Bronchial epithelial cell (primary cell): ENCODE results near the gene EMILIN3. TPM values are rescaled to one million over a fixed set of nuclear protein-coding genes. Genes with fewer than 3 reads are reported as not detected.

ENCODE experiments used
- DNase-seq: peaks from one replicate; pipeline ENCODE4 v3.0.0-alpha.2; 2010; ENCODE audit warnings: low read depth
- FAIRE-seq: peaks from 2 replicates; lab custom pipeline; 2011; peaks lifted over from hg19 to GRCh38; lab: Jason Lieb, UNC
- H3K27me3 ChIP-seq: 2 replicates; pipeline ENCODE4 v1.5.1; 2011; ENCODE audit warnings: low read length; ENCODE audit not compliant: control insufficient read depth, insufficient read depth
- H3K36me3 ChIP-seq: 2 replicates; pipeline ENCODE4 v1.5.1; 2011; ENCODE audit warnings: low read length; ENCODE audit not compliant: control insufficient read depth, insufficient read depth
- H3K4me3 ChIP-seq: 2 replicates; pipeline ENCODE4 v1.5.1; 2011; ENCODE audit warnings: mild to moderate bottlenecking, low read depth, low read length, control low read depth
- total RNA-seq: library from RNA; depleted of rRNA; stranded (reverse); fragments of >200 nt; gene quantifications from 2 replicates; pipeline ENCODE4 v1.2.1, GENCODE V29; 2014
- TF ChIP-seq, protein P1 (sequence below): IDR thresholded peaks from 2 replicates; pipeline ENCODE4 v1.5.1; 2011; ENCODE audit warnings: mild to moderate bottlenecking, moderate library complexity, low read length, control low read depth, inconsistent platforms; ENCODE audit not compliant: insufficient read depth, severe bottlenecking

EMILIN3 gene, protein sequence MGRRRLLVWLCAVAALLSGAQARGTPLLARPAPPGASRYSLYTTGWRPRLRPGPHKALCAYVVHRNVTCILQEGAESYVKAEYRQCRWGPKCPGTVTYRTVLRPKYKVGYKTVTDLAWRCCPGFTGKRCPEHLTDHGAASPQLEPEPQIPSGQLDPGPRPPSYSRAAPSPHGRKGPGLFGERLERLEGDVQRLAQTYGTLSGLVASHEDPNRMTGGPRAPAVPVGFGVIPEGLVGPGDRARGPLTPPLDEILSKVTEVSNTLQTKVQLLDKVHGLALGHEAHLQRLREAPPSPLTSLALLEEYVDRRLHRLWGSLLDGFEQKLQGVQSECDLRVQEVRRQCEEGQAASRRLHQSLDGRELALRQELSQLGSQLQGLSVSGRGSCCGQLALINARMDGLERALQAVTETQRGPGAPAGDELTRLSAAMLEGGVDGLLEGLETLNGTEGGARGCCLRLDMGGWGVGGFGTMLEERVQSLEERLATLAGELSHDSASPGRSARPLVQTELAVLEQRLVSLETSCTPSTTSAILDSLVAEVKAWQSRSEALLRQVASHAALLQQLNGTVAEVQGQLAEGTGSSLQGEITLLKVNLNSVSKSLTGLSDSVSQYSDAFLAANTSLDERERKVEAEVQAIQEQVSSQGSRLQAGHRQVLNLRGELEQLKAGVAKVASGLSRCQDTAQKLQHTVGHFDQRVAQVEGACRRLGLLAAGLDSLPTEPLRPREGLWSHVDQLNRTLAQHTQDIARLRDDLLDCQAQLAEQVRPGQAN
- total RNA-seq, result not detected in 2 replicates

DNA sequence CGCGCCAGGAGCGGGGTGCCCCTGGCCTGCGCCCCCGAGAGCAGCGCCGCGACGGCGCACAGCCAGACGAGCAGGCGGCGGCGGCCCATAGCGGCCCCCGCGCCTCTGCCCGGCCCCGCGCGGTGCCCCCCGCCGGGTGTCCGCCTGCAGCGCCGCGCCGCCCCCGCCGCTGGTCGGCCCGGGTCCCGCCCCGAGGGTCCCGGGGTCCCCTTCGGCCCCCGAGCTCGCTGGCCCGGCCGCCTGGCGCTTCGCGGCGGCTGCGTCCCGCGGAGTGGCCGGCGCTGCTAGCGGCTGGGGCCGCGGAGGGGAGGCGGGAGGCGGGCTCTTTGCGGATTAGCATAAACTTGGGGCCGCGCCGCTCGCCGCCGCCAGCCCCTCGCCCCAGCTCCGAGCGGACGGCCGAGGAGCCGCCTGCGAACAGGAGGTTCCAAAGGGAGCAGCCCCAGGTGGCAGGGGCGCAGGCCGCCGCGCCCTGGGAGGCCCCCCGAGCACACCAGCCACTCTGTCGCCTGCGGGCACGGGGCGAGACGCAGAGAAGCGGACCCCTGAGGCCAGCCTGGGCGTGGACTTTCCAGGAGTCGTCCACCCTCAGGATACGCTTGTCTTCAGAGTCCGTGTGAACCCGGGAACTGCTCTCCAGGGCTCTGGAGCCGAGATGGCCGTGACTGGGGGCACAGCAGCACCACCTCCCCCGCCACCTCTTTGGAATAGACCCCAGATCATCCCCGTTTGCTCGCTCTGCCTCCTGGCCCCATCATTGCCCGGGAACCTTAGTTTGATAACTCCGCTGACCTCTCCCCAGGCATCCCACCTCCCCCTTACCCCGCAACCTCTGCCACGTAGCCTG is at the start of gene EMILIN3:
EMILIN3 (minus strand) TSS at position 273 of the 847 bp plus-strand sequence; CDS start at position 89, 184 bp downstream.
- no peak for FAIRE-seq
- Histone ChIP-seq H3K27me3 (peaks cover 23% of the 10 kb centered on the region), H3K4me3 (no peak within 1 kb of the TSS), H3K36me3 (no peaks in the 10 kb centered on the region)
- DNase-seq, result no peak
- TF ChIP-seq, protein P1, sequence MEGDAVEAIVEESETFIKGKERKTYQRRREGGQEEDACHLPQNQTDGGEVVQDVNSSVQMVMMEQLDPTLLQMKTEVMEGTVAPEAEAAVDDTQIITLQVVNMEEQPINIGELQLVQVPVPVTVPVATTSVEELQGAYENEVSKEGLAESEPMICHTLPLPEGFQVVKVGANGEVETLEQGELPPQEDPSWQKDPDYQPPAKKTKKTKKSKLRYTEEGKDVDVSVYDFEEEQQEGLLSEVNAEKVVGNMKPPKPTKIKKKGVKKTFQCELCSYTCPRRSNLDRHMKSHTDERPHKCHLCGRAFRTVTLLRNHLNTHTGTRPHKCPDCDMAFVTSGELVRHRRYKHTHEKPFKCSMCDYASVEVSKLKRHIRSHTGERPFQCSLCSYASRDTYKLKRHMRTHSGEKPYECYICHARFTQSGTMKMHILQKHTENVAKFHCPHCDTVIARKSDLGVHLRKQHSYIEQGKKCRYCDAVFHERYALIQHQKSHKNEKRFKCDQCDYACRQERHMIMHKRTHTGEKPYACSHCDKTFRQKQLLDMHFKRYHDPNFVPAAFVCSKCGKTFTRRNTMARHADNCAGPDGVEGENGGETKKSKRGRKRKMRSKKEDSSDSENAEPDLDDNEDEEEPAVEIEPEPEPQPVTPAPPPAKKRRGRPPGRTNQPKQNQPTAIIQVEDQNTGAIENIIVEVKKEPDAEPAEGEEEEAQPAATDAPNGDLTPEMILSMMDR, result no peak

DNA sequence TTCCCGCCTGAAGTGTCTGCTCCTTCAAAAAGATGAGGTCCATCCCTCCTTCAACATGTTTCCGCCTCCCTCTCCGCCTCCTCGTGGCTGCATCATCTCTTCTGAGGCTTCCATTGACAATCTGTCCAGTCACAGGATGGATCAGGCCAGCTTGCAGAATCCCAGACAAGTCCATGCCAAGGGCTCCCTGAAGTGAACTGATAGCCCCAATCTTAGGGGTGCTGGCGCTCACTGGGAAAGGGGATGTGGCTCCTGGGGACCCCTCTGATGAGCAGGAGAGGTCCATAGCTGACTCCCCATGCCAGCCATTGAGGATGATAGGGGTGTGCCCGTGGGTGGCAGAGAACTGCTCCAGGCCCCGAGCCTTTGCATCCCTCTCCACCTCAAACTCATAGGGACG is 48.6 kb upstream of the EMILIN3 start:
- FAIRE-seq (no peak), DNase-seq (no peak)
- Histone ChIP-seq H3K4me3 (no peak overlapping the region), H3K36me3 (peaks cover 15% of the 10 kb centered on the region), H3K27me3 (no peaks in the 10 kb centered on the region)
- TF ChIP-seq, protein P1, result no peak

DNA sequence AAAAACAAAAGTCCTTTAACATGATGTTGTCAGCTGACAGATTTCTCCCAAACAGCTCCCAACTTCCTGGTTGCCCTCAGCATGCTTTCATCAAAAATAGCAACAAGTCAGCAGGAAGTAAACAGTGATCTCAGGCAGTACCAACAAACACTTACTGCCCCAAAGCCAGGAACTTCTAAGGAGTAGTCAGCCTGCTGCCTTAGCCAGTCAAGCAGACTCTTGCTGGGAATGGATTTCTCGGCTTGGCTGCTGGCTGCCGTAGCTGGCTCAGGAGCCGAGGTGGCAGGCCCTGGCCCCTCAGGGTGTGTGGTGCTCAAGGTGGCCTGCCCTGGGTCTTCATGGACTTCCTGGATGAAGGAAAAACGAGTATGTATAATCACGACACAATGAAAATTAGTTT is 46.6 kb upstream of the EMILIN3 start:
- no peaks in the 10 kb centered on the region for H3K27me3 ChIP-seq
- TF ChIP-seq, protein P1, result no peak
- no peak overlapping the region for H3K4me3 ChIP-seq
- FAIRE-seq, result no peak
- DNase-seq, result no peak
- peaks cover 18% of the 10 kb centered on the region for H3K36me3 ChIP-seq

DNA sequence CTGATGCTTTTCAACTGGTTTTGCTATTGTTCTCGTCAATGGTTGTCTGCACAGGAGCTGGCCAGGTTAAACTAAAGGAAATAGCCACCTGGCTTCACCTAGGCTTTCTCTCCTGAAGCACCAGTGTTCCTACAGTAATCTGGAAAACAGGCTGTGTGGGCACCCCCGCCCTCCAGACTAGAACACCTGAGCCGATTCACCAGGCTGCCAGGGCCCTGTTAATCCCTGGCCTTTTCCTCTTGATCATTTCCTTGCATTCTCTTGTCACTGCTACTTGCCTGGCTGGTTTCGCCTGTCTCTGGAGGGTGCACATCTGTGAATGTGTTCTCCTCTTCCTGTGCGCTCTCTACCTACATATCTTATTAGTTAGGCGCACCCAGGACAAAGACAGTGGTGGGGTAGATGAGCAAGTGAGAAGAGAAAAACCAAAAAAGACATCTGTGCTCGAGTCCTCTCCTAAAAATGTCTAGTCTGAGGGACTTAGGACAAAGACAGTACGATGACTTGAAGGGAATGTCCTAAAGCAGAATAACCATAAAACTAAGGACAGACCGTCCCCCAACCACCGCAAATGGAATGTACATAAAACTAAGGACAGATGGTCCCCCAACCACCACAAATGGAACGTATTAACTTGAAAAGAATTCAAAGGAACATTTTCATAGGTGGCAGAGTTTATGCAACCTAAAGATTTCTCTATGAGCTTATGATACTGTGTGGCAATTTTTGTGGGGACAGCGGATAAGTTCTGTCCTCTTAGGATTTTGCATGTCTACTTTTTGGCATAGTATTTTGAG is 45.9 kb upstream of the EMILIN3 start:
- TF ChIP-seq, protein P1, result no peak
- FAIRE-seq (no peak), DNase-seq (no peak)
- H3K27me3 ChIP-seq, result no peaks in the 10 kb centered on the region
- no peak overlapping the region for H3K4me3 ChIP-seq
- H3K36me3 ChIP-seq, result peaks cover 19% of the 10 kb centered on the region

DNA sequence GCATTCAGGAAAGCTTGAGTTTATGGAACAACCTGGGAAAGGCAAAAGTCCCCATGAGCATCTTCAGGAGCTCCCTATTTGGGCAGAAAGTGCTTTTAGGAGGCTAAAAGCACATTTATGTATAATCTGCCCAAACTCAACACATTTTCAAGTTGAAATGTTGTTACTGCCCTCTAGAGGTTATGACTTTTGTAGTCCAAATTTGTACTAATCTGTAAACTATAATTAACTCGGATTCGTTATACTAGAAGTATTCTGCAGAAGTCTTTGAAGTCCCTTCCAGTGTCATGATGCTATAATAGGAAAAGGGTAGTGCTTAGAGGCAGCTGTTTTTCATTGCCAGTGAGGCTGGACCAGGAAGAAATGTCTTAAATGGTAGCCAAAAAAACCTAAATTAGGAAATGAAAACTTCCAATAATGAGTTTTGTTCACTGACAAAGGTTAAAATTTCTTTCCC is 44.8 kb upstream of the EMILIN3 start:
- Histone ChIP-seq H3K4me3 (no peak overlapping the region), H3K36me3 (peaks cover 23% of the 10 kb centered on the region), H3K27me3 (no peaks in the 10 kb centered on the region)
- DNase-seq (peak; percentile 39), FAIRE-seq (no peak)
- TF ChIP-seq, protein P1, result peak; percentile 30
